HepG2 (cell line): ENCODE data around the gene KTI12. TPM values are rescaled to one million over a fixed set of nuclear protein-coding genes. Genes with fewer than 3 reads are reported as not detected.

Source experiments
- CSRNP2 ChIP-seq: sonication (generic); formaldehyde crosslinking; conservative IDR thresholded peaks from 2 replicates; pipeline ENCODE4 v1.8.0; 2022; ENCODE audit warnings: low read depth, missing genetic modification reagents
- DR1 ChIP-seq: sonication (generic); formaldehyde crosslinking; IDR thresholded peaks from 2 replicates; pipeline ENCODE4 v1.8.0; 2021; ENCODE audit warnings: mild to moderate bottlenecking, missing genetic modification reagents, inconsistent platforms
- HNRNPK ChIP-seq: fragments of 200-400 bp; formaldehyde crosslinking; IDR thresholded peaks from 2 replicates; pipeline ENCODE4 v1.6.1; 2018; ENCODE audit warnings: low read length, low read depth, moderate library complexity, mild to moderate bottlenecking; ENCODE audit not compliant: poor library complexity, severe bottlenecking
- ISX ChIP-seq: sonication (generic); formaldehyde crosslinking; conservative IDR thresholded peaks from 2 replicates; pipeline ENCODE4 v1.5.0; 2020; ENCODE audit warnings: missing genetic modification reagents
- KLF16 ChIP-seq, 2 experiments: sonication (generic) in 1 of 2; formaldehyde crosslinking in 1 of 2; IDR thresholded peaks; 2 replicates each; pipeline versions ENCODE4 v1.6.1 to v1.8.0; 2016 to 2023; ENCODE audit warnings: missing genetic modification reagents in 2 of 2, missing compliant biosample characterization in 1 of 2
- MYC ChIP-seq: sonication (generic); formaldehyde crosslinking; IDR thresholded peaks from 2 replicates; pipeline ENCODE4 v1.9.0; 2021; ENCODE audit warnings: missing genetic modification reagents, borderline replicate concordance
- NRL ChIP-seq: sonication (generic); formaldehyde crosslinking; IDR thresholded peaks from 2 replicates; pipeline ENCODE4 v1.5.0; 2020; ENCODE audit warnings: missing genetic modification reagents, mild to moderate bottlenecking, moderate library complexity, borderline replicate concordance
- PHF21A ChIP-seq: sonication (generic); formaldehyde crosslinking; IDR thresholded peaks from 2 replicates; pipeline ENCODE4 v1.5.0; 2020; ENCODE audit warnings: mild to moderate bottlenecking, missing genetic modification reagents
- PPARG ChIP-seq: conservative IDR thresholded peaks from 2 replicates; pipeline ENCODE4 v1.6.1; 2016; ENCODE audit warnings: missing biosample characterization, missing genetic modification reagents
- RBM22 ChIP-seq: fragments of 200-400 bp; formaldehyde crosslinking; optimal IDR thresholded peaks from 2 replicates; pipeline ENCODE3; 2017; ENCODE audit warnings: mild to moderate bottlenecking, low read length, moderate library complexity
- REPIN1 ChIP-seq: sonication (generic); formaldehyde crosslinking; IDR thresholded peaks from 2 replicates; pipeline ENCODE4 v1.8.0; 2022; ENCODE audit warnings: missing genetic modification reagents, low read depth, mild to moderate bottlenecking, borderline replicate concordance
- RFX1 ChIP-seq: fragments of 450-650 bp; IDR thresholded peaks from 2 replicates; pipeline ENCODE4 v1.6.1; 2017
- SAP130 ChIP-seq: IDR thresholded peaks from 2 replicates; pipeline ENCODE4 v1.6.1; 2016; ENCODE audit warnings: low read depth
- SRSF1 ChIP-seq: fragments of 200-400 bp; formaldehyde crosslinking; optimal IDR thresholded peaks from 2 replicates; pipeline ENCODE3; 2017; ENCODE audit warnings: mild to moderate bottlenecking, low read depth, low read length, moderate library complexity
- SRSF4 ChIP-seq: fragments of 200-400 bp; formaldehyde crosslinking; IDR thresholded peaks from one replicate; pipeline ENCODE4 v1.6.1; 2018; ENCODE audit warnings: mild to moderate bottlenecking, low read depth, low read length, moderate library complexity; ENCODE audit not compliant: poor library complexity, severe bottlenecking
- SYNCRIP ChIP-seq: fragments of 200-400 bp; formaldehyde crosslinking; IDR thresholded peaks from 2 replicates; pipeline ENCODE4 v1.6.1; 2018; ENCODE audit warnings: mild to moderate bottlenecking, low read depth, low read length; ENCODE audit not compliant: insufficient read depth
- THYN1 ChIP-seq: sonication (generic); formaldehyde crosslinking; IDR thresholded peaks from 2 replicates; pipeline ENCODE4 v1.8.1; 2023; ENCODE audit warnings: low read depth, mild to moderate bottlenecking, moderate library complexity, missing genetic modification reagents, borderline replicate concordance
- XRCC5 ChIP-seq: fragments of 200-400 bp; formaldehyde crosslinking; optimal IDR thresholded peaks from 2 replicates; pipeline ENCODE3; 2017; ENCODE audit warnings: mild to moderate bottlenecking, low read length
- ZEB1 ChIP-seq: IDR thresholded peaks from 2 replicates; pipeline ENCODE4 v1.6.1; 2012; ENCODE audit warnings: mild to moderate bottlenecking, low read depth, inconsistent platforms; ENCODE audit not compliant: insufficient replicate concordance
- ZNF101 ChIP-seq: sonication (generic); formaldehyde crosslinking; IDR thresholded peaks from 2 replicates; pipeline ENCODE4 v1.4.0; 2020; ENCODE audit warnings: mild to moderate bottlenecking, low read depth, missing genetic modification reagents, borderline replicate concordance
- ZNF205 ChIP-seq: IDR thresholded peaks from 2 replicates; pipeline ENCODE4 v1.6.1; 2018; ENCODE audit warnings: missing biosample characterization, missing genetic modification reagents
- ZNF281 ChIP-seq: sonication (generic); formaldehyde crosslinking; IDR thresholded peaks from 2 replicates; pipeline ENCODE4 v1.4.0; 2020; ENCODE audit warnings: missing genetic modification reagents, borderline replicate concordance
- ZNF383 ChIP-seq: sonication (generic); formaldehyde crosslinking; IDR thresholded peaks from 2 replicates; pipeline ENCODE4 v1.4.0; 2020; ENCODE audit warnings: missing genetic modification reagents, mild to moderate bottlenecking, borderline replicate concordance
- ZNF530 ChIP-seq: sonication (generic); formaldehyde crosslinking; IDR thresholded peaks from 2 replicates; pipeline ENCODE4 v1.5.0; 2020; ENCODE audit warnings: low read depth, mild to moderate bottlenecking, missing genetic modification reagents
- ZNF644 ChIP-seq: IDR thresholded peaks from 2 replicates; pipeline ENCODE4 v1.6.1; 2016; ENCODE audit warnings: low read depth
- ZNF790 ChIP-seq: sonication (generic); formaldehyde crosslinking; IDR thresholded peaks from 2 replicates; pipeline ENCODE4 v1.8.0; 2022; ENCODE audit warnings: missing genetic modification reagents, mild to moderate bottlenecking, borderline replicate concordance
- ZNF841 ChIP-seq: sonication (generic); formaldehyde crosslinking; IDR thresholded peaks from 2 replicates; pipeline ENCODE4 v1.8.1; 2023; ENCODE audit warnings: missing genetic modification reagents, borderline replicate concordance
- polyA plus RNA-seq, 8 experiments: library from polyadenylated mRNA; depleted of rRNA in 3 of 8; stranded (reverse) in 7 of 8; unstranded in 1 of 8; fragments of >200 nt; fragmentation: Illumina TruSeq in 4 of 8; extraction: Trizol in 4 of 8; gene quantifications; 2 replicates each; pipeline versions ENCODE4 v1.2.1 to v1.2.3, GENCODE V29; 2011 to 2016; ENCODE audit warnings: low read depth in 4 of 8, missing spikeins in 1 of 8, mixed read lengths in 1 of 8; ENCODE audit not compliant: insufficient read depth in 1 of 8
- total RNA-seq, 5 experiments: library from RNA; depleted of rRNA; stranded (reverse); fragments of >200 nt; fragmentation: Illumina TruSeq; extraction: Trizol; gene quantifications; 2 replicates each; pipeline ENCODE4 v1.2.3, GENCODE V29; 2016; ENCODE audit warnings: low read depth in 1 of 5

The KTI12 gene
- total and polyA plus RNA-seq, 2 of the 13 experiments (the other 11 are each of a cell fraction or from before 2014, with no cell fraction given): 7.4 to 10.2 TPM

GRCh38 chr1:52056163-52056936 is 22.7 kb upstream of the KTI12 start, which contains the start of gene BTF3L4 (continued):
- TF ChIP-seq ZNF281 (no peak), KLF16 (CRISPR knock-in tag; IDR thresholded peaks at IDR 0.05) (peak in 1 of 2 experiments; percentile 51; a peak in 1 of 4 replicates), RBM22 (no peak), PHF21A (CRISPR knock-in tag) (no peak), REPIN1 (CRISPR knock-in tag) (peak; percentile 41), ZNF841 (no peak), ISX (no peak), ZNF790 (CRISPR knock-in tag) (0 out of 2 replicates have a peak, but pooled peaks have one; percentile 1), XRCC5 (no peak), RFX1 (no peak), ZNF530 (no peak), MYC (CRISPR knock-in tag) (peak; percentile 97), HNRNPK (peak; percentile 38), ZEB1 (no peak), CSRNP2 (no peak), NRL (CRISPR knock-in tag) (peak; percentile 92), SRSF4 (no peak), SYNCRIP (no peak), DR1 (CRISPR knock-in tag) (no peak), SRSF1 (no peak), ZNF101 (CRISPR knock-in tag) (no peak), THYN1 (no peak), SAP130 (CRISPR knock-in tag) (peak; percentile 76), ZNF383 (no peak), PPARG (CRISPR knock-in tag) (no peak), ZNF205 (no peak; the same call in 1 of the 2 replicates), ZNF644 (CRISPR knock-in tag) (no peak)
